HG03060 (cell line): ENCODE data around the gene RSU1.

ENCODE experiments used
- ATAC-seq: cut with Tn5 transposase; IDR thresholded peaks from one replicate; pipeline ENCODE4 v1.9.1; 2021; ENCODE audit warnings: low read depth, moderate number of reproducible peaks; ENCODE audit not compliant: unreplicated experiment

Gene RSU1

GRCh38 chr10:16685551-16685950, 131.7 kb downstream of the RSU1 start:
- ATAC-seq: no peak

- no peak for ATAC-seq
Measured at GRCh38 chr10:16681521-16681920, 135.7 kb downstream of the RSU1 start.

- no peak for ATAC-seq
Measured at GRCh38 chr10:16679511-16679910, 137.7 kb downstream of the RSU1 start.

- no peak for ATAC-seq
Measured at GRCh38 chr10:16675334-16675733, 141.9 kb downstream of the RSU1 start.

- no peak for ATAC-seq
Measured at GRCh38 chr10:16674147-16674703, 143.0 kb downstream of the RSU1 start.

- ATAC-seq: no peak
Measured at GRCh38 chr10:16673443-16673842, 143.8 kb downstream of the RSU1 start.

DNA sequence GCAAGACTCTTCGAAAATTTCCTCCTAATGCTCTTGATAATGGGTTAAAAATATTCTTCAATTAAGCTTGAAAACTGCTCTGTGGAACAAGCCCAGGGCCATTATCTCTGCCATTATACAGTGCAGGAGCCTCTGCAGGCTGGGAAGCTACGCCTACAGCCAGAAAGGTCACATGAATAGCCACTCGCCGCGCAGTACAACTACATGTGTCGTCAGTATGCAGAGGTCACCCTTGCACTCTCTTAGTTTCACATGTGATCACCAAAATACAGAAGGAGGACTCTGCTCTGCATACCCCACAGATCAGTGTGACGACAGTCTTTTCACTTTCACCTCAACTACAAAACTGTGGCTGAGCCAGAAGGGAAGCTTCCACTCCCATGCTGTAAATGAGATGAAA, 153.8 kb downstream of the RSU1 start:
- ATAC-seq: no peak

DNA sequence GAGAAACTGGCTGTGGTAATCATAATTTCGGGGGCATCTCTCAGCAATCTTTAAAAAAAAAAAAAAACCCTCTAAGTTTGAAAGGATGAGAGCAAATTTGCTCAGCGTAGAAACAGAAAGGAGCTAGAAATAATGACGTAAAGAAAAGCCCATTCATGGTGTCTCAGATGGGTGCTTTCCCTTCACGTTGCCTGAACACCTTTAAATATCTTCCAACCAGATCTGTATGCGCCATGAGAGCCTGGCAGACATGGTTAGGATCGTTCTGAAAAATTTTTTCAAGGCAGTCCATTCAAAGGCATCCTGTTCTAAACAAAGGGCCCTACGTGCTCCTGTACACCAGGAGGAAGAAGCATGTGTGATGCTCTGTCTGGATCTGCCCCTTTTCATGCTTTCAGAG, 154.3 kb downstream of the RSU1 start:
- ATAC-seq: no peak

DNA sequence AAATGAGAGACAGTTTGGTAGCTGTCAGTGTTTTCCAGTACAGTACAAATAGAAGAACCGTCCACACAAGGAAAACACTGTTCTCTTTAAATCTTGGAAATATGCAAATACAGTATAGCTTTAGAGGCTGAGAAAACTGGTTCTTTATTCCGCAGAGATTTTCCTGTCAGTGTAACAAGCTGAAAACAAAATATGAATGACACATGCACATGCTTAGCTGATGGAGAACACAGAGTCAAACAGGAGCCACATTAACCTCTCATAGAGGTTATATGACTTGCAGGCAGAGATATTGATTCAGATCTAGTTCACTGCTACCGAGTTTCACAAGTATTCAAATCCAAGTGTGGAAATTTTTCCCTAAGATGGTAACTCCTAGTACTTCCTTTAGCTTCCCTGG, 160.3 kb downstream of the RSU1 start:
- no peak for ATAC-seq

GRCh38 chr10:16653224-16653623, 164.0 kb downstream of the RSU1 start:
- no peak for ATAC-seq

DNA sequence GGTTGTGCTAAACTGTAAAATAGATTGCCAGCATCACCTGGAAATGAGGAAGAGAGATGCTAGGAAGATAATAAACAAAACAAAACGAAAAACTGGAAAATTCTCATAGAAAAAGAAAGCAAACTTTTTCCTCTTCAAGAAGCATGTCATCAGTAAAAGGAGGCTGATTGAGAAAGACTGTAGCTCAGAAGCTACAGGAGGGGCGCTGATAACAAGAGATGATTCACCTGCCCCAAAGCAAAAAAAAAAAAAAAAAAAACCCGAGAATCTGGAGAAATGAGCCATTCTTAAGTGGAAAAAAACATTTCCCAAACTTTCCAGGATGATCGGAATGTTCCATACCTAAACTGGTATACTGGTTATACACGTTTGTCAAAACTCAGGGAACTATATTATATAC, 165.1 kb downstream of the RSU1 start:
- no peak for ATAC-seq

DNA sequence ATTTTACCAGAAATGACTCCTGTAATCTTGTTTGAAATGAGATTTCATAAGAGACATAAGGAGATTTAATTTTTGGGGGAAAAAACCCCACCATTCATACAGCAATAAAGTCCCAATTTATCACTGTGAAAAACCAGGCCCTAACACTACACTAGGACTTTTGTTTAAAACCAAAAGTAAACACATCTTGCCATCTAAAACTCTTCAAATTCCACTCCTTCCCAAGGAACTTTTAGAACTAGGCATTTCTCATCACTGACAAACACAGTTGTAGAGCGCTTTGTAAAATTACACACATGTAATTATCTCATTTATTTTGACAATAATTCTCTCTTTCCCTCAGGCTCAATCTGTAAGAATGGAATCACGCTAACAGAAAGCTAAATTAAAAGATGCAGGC, 167.5 kb downstream of the RSU1 start:
- no peak for ATAC-seq

DNA sequence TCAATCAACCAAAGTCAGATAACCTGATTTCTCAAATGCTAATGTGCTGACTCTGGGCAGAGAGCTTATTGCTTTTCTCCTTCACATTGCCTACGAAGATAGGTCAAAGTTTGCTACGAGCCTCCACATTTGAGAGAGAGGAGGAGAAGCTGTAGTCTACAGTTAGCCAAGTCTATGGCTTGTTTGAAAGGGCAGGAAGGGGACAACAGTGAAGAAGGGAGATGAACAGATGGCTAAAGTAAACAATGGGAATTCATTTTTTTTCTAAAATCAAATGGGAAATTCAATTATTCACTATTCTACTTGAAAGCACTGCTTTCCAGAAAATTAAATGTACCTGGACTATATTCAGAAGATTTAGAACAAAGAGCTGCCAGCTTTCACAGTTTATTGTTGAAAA, 168.9 kb downstream of the RSU1 start:
- ATAC-seq: no peak

- ATAC-seq: no peak
Measured at GRCh38 chr10:16646181-16647059, 170.8 kb downstream of the RSU1 start.

- no peak for ATAC-seq
Measured at GRCh38 chr10:16644146-16644545, 173.1 kb downstream of the RSU1 start.

DNA sequence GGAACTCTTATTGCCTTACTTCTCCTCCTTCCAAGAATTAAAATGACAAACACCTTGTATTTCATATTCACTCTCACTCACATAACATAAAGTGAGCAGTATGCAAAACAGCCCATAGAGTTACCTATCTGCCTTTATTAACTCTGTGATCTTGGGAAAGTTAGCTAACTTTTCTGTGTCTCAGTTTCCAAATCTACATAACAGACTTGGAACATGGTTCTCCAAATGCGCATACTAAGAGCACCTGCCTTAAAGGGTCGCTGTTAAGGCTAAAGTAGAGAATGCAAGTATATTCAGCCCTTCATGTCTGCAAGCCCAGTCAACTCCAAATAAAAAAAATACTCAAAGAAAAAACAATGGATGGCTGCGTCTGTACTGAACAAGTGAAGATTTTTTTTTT, 173.7 kb downstream of the RSU1 start:
- ATAC-seq: no peak

GRCh38 chr10:16640153-16640552, 177.1 kb downstream of the RSU1 start:
- ATAC-seq: no peak

DNA sequence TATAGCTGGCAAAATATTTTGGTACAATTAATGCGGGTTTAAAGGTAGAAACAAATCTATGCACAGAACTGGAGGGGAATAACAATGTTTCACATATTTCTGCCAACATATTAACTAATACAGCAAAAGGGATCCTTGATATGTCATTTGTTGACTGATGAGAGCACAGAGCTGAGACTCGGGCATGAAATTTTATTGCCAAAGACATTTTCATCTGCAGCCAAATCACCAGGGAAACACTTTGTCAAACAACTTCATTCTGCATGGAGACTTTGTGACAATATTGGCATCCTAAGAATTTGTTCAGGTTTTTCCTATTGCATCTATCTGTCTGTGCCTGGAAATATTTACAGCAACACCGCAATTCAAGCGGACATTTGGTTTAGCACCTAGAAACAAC, 177.8 kb downstream of the RSU1 start:
- no peak for ATAC-seq

DNA sequence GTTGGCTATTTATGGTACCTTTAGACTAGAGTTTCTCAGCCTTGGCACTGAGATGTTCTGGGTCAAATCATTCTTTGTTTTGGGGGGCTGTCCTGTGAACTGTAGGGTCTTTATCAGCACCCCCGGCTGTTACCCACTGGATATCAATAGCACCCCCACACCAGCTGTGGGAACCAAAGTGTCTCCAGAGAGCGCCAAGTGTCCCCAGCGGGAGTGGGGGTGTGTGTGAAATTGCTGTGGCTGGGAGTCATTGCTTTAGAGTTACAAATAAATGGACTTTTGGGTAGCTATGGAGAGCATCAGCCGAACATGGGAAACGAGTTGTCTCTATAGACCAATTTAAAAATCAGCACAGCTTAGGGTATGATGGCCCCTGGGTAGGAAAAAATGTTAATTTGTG, 184.2 kb downstream of the RSU1 start:
- ATAC-seq: no peak

GRCh38 chr10:16626697-16627096, 190.5 kb downstream of the RSU1 start:
- no peak for ATAC-seq

- no peak for ATAC-seq
Measured at GRCh38 chr10:16612981-16613355, 204.3 kb downstream of the RSU1 start.
